K562 (cell line): ENCODE data around the gene CLDND1. TPM values are rescaled to one million over a fixed set of nuclear protein-coding genes. Genes with fewer than 3 reads are reported as not detected.

ENCODE experiments used
- ATAC-seq: fragments of 200-7000 bp; cut with Tn5 transposase; 3 replicates; pipeline ENCODE4 v1.9.1; 2020; ENCODE audit warnings: moderate library complexity
- BruUV-seq: library from RNA; stranded (reverse); fragments of 400-500 nt; replicated peaks from 2 replicates; lab custom pipeline; 2021; lab: Mats Ljungman, UMichigan
- CTCF ChIA-PET: fragments of 300-600 bp; formaldehyde crosslinking; extraction: SDS; loops from one replicate; lab custom pipeline; 2021; ENCODE audit warnings: low intra/inter-chr PET ratio; lab: Yijun Ruan, JAX
- POLR2A ChIA-PET: fragments of 300-600, 350-650 bp; sonication (Branson Sonifier 250); formaldehyde crosslinking; extraction: SDS; loops from one replicate; lab custom pipeline; 2021; ENCODE audit warnings: antibody characterized with exemption, inconsistent platforms; lab: Yijun Ruan, JAX
- DNase-seq, 4 experiments: peaks; one replicate each; pipeline versions ENCODE4 v3.0.0 to v3.0.0-alpha.2; 2011 to 2018; ENCODE audit warnings: low spot score in 3 of 4, mixed read lengths in 3 of 4; ENCODE audit errors: extremely low read depth in 1 of 4
- FAIRE-seq: peaks from 2 replicates; lab custom pipeline; 2011; peaks lifted over from hg19 to GRCh38; lab: Jason Lieb, UNC
- H2AFZ ChIP-seq: 2 replicates; pipeline ENCODE4 v1.6.0; 2011; ENCODE audit warnings: low read depth, low read length, control low read depth, inconsistent platforms
- H3K27ac ChIP-seq: fragments of 200-600 bp; 3 replicates; pipeline ENCODE4 v1.8.0; 2011; ENCODE audit warnings: low read depth, mild to moderate bottlenecking, control low read depth, inconsistent platforms, low read length, moderate library complexity, mixed read lengths; ENCODE audit errors: extremely low read depth
- H3K27me3 ChIP-seq, 2 experiments: fragments of 300-600 bp in 1 of 2; 2 replicates in 1 of 2; 3 replicates in 1 of 2; pipeline versions ENCODE4 v1.6.0 to v1.8.0; 2011; ENCODE audit warnings: inconsistent platforms in 2 of 2, low read length in 2 of 2, mild to moderate bottlenecking in 1 of 2, mixed read lengths in 1 of 2, moderate library complexity in 1 of 2; ENCODE audit not compliant: control insufficient read depth in 2 of 2, insufficient read depth in 2 of 2
- H3K36me3 ChIP-seq: fragments of 300-600 bp; 3 replicates; pipeline ENCODE4 v1.8.0; 2011; ENCODE audit warnings: mild to moderate bottlenecking, low read length, inconsistent platforms; ENCODE audit not compliant: control insufficient read depth, insufficient read depth
- H3K4me1 ChIP-seq, 2 experiments: fragments of 200-600 bp in 1 of 2; replicated peaks in 1 of 2; 2 replicates in 1 of 2; 3 replicates in 1 of 2; pipeline versions ENCODE4 v1.5.1 to v1.8.0; 2011; ENCODE audit warnings: inconsistent platforms in 2 of 2, low read length in 2 of 2, mild to moderate bottlenecking in 1 of 2, mixed read lengths in 1 of 2, moderate library complexity in 1 of 2; ENCODE audit not compliant: control insufficient read depth in 2 of 2, insufficient read depth in 2 of 2
- H3K4me2 ChIP-seq: 2 replicates; pipeline ENCODE4 v1.6.1; 2011; ENCODE audit warnings: low read length, control low read depth, inconsistent platforms, mixed read lengths; ENCODE audit not compliant: insufficient read depth
- H3K4me3 ChIP-seq: fragments of 200-600 bp; sonication (generic), shearing (Covaris generic); 2 replicates; pipeline ENCODE4 v1.5.1; 2016; ENCODE audit warnings: control low read depth, inconsistent platforms
- H3K79me2 ChIP-seq: fragments of 200-600 bp; 3 replicates; pipeline ENCODE4 v1.8.0; 2011; ENCODE audit warnings: low read length, inconsistent platforms; ENCODE audit not compliant: control insufficient read depth, insufficient read depth
- H3K9ac ChIP-seq, 2 experiments: 2 replicates each; pipeline versions ENCODE4 v1.6.0 to v1.6.1; 2011; ENCODE audit warnings: low read depth in 2 of 2, low read length in 2 of 2, control low read depth in 1 of 2, inconsistent platforms in 1 of 2, mild to moderate bottlenecking in 1 of 2, mixed read lengths in 1 of 2; ENCODE audit not compliant: insufficient read depth in 1 of 2
- H3K9me1 ChIP-seq: one replicate; pipeline ENCODE4 v1.6.0; 2011; ENCODE audit warnings: inconsistent platforms, mild to moderate bottlenecking, low read length, moderate library complexity; ENCODE audit not compliant: control insufficient read depth, insufficient read depth
- H3K9me3 ChIP-seq: replicated peaks from 2 replicates; pipeline ENCODE4 v1.5.1; 2011; ENCODE audit warnings: low read depth, low read length, inconsistent platforms; ENCODE audit not compliant: control insufficient read depth, insufficient read depth
- H4K20me1 ChIP-seq: replicated peaks from 2 replicates; pipeline ENCODE4 v1.6.1; 2011; ENCODE audit warnings: low read length, inconsistent platforms, mixed read lengths; ENCODE audit not compliant: control insufficient read depth, insufficient read depth
- BACH1 ChIP-seq: fragments of 200-800 bp; sonication (Bioruptor generic); IDR thresholded peaks from 2 replicates; pipeline ENCODE4 v1.6.1; 2016; ENCODE audit warnings: missing genetic modification characterization, missing compliant biosample characterization
- CEBPB ChIP-seq: fragments of 450-650 bp; IDR thresholded peaks from 2 replicates; pipeline ENCODE4 v1.6.1; 2016; ENCODE audit warnings: missing genetic modification characterization, missing compliant biosample characterization
- E2F5 ChIP-seq: sonication (generic); formaldehyde crosslinking; IDR thresholded peaks from 2 replicates; pipeline ENCODE4 v1.8.0; 2022; ENCODE audit warnings: mild to moderate bottlenecking, missing genetic modification reagents
- KDM2B ChIP-seq: fragments of 250-450 bp; sonication (Bioruptor Pico); IDR thresholded peaks from 2 replicates; pipeline ENCODE4 v1.8.0; 2021; ENCODE audit warnings: mild to moderate bottlenecking, moderate library complexity
- PHF21A ChIP-seq: fragments of 450-650 bp; IDR thresholded peaks from 2 replicates; pipeline ENCODE4 v1.6.1; 2017; ENCODE audit warnings: low read depth, borderline replicate concordance
- YBX1 ChIP-seq: fragments of 450-650 bp; IDR thresholded peaks from 2 replicates; pipeline ENCODE4 v1.7.1; 2016; ENCODE audit warnings: mild to moderate bottlenecking
- ZFP91 ChIP-seq: sonication (generic); formaldehyde crosslinking; IDR thresholded peaks from 2 replicates; pipeline ENCODE4 v1.8.0; 2022; ENCODE audit warnings: mild to moderate bottlenecking, missing genetic modification reagents
- WGBS: fragments of 100-300 bp; shearing (Covaris generic); methylation state at CpG from one replicate; pipeline ENCODE4 v1.1.6; 2016; ENCODE audit warnings: low coverage, mixed read lengths; ENCODE audit not compliant: insufficient coverage; ENCODE audit errors: missing lambda C conversion rate; 5-methylcytosine and 5-hydroxymethylcytosine counted together
- in situ Hi-C: fragments of 300-500 bp; cut with MboI; formaldehyde crosslinking; loops from 4 replicates; pipeline ENCODE4 v1.15.0; 2018; ENCODE audit warnings: inconsistent platforms, mixed read lengths
- intact Hi-C: fragments of 100-400 bp; cut with micrococcal nuclease; formaldehyde crosslinking; loops from 2 replicates; pipeline ENCODE4 v1.14.2; 2022
- polyA plus RNA-seq, 8 experiments: library from polyadenylated mRNA; depleted of rRNA in 4 of 8; stranded (reverse) in 5 of 8; unstranded in 3 of 8; fragments of >200 nt; fragmentation: Nextera tagmentation in 2 of 8; fragmentation: Illumina TruSeq in 1 of 8; extraction: Ambion mirVana in 2 of 8; extraction: Trizol in 1 of 8; gene quantifications; 2 replicates each; pipeline versions ENCODE4 v1.2.1 to v1.2.3, GENCODE V29; 2011 to 2014; ENCODE audit warnings: inconsistent platforms in 1 of 8, missing spikeins in 1 of 8
- total RNA-seq, 7 experiments: library from RNA; depleted of rRNA in 6 of 7; stranded (reverse); fragments of >200 nt in 6 of 7; fragmentation: Illumina TruSeq in 2 of 7; extraction: Trizol in 2 of 7; gene quantifications; 2 replicates each; pipeline versions ENCODE4 v1.2.1 to v1.2.3, GENCODE V29; 2011 to 2021; ENCODE audit warnings: low replicate concordance in 1 of 7

Gene CLDND1
- total and polyA plus RNA-seq, 9 of the 15 experiments (the other 6 are each of a cell fraction or from before 2014, with no cell fraction given): 29.2 to 141 (median 60.7) TPM

- Histone ChIP-seq H2AFZ (no peak overlapping the region), H3K9ac (no peak overlapping the region), H4K20me1 (no peaks in the 10 kb centered on the region), H3K4me1 (no peaks in the 10 kb centered on the region; a peak in 1 of 5 replicates), H3K27me3 (no peaks in the 10 kb centered on the region), H3K9me1 (no peaks in the 10 kb centered on the region), H3K9me3 (no peaks in the 10 kb centered on the region), H3K36me3 (peaks cover 22% of the 10 kb centered on the region; the same call in 2 of the 3 replicates), H3K4me2 (no peak overlapping the region), H3K27ac (no peak overlapping the region), H3K79me2 (no peaks in the 10 kb centered on the region), H3K4me3 (no peak overlapping the region)
- no peak for FAIRE-seq
- DNase-seq: no peak
- 56% methylated on average over 3 of the region's 4 CpGs for whole genome bisulfite sequencing
- BruUV-seq: no TSS peak
- in situ Hi-C loops (no loop called here), intact Hi-C loops (no loop called here)
- ChIA-PET CTCF (no interaction called here), POLR2A (no interaction called here)
- TF ChIP-seq CEBPB (tag) (0 out of 2 replicates have a peak, but pooled peaks have one; percentile 13), BACH1 (tag) (no peak), KDM2B (CRISPR knock-in tag) (no peak), YBX1 (no peak), ZFP91 (no peak), E2F5 (no peak), PHF21A (no peak)
- no peak for ATAC-seq
Measured at GRCh38 chr3:98513091-98513511, 9.6 kb downstream of the CLDND1 start.
